Activated naive CD4-positive, alpha-beta T cell treated with anti-CD3 and anti-CD28 coated beads, Interleukin-2, amount 50 U/mL, for 24 hours (primary cell): ENCODE measurements around the gene NOS1AP.
"Not testable (repeated sequence)": the region's sequence is repeated elsewhere in the genome, so short reads cannot be mapped to it uniquely, and the experiment has no call there.

Experiments
- H3K27ac Mint-ChIP-seq: one replicate; pipeline ENCODE4 v1.8.0; 2021; ENCODE audit warnings: mild to moderate bottlenecking, mixed read lengths
- H3K27me3 Mint-ChIP-seq: one replicate; pipeline ENCODE4 v1.8.0; 2021; ENCODE audit warnings: mixed read lengths
- H3K36me3 Mint-ChIP-seq: one replicate; pipeline ENCODE4 v1.8.0; 2021; ENCODE audit warnings: mixed read lengths
- H3K4me1 Mint-ChIP-seq: one replicate; pipeline ENCODE4 v1.8.0; 2021; ENCODE audit warnings: mixed read lengths
- H3K4me3 Mint-ChIP-seq: one replicate; pipeline ENCODE4 v1.8.0; 2021; ENCODE audit warnings: mild to moderate bottlenecking, mixed read lengths
- H3K9me3 Mint-ChIP-seq: one replicate; pipeline ENCODE4 v1.8.0; 2021; ENCODE audit warnings: mixed read lengths

The NOS1AP gene

DNA sequence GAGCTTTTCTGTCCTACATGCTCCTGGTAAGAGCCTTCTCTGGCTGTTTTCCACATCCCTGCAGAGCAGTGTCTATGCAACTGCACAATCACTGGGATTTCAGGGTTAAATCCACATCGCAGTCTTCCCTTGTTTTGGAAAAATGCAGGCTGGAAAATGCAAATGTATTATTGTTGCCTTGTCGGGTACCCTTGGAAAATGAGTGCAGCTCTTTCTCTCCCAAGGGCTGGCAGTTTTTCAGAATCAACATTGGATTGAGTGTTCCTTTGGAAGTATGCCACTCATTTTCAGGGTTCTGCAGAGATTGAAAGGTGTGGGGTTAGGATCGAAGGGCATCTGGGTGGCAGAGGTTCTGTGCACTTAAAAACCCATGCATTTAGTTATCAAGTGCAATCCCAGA is 3.2 kb downstream of the NOS1AP start:
- H3K36me3 Mint-ChIP-seq: no peaks in the 10 kb centered on the region
- no peak overlapping the region for H3K27ac Mint-ChIP-seq
- no peaks in the 10 kb centered on the region for H3K9me3 Mint-ChIP-seq
- peaks cover 38% of the 10 kb centered on the region for H3K27me3 Mint-ChIP-seq
- H3K4me1 Mint-ChIP-seq: peaks cover 6% of the 10 kb centered on the region
- H3K4me3 Mint-ChIP-seq: no peak overlapping the region

GRCh38 chr1:162074276-162075005 is 5.0 kb downstream of the NOS1AP start:
- Mint-ChIP-seq H3K36me3 (no peaks in the 10 kb centered on the region), H3K27me3 (peaks cover 46% of the 10 kb centered on the region), H3K4me1 (no peaks in the 10 kb centered on the region), H3K4me3 (no peak overlapping the region), H3K27ac (no peak overlapping the region), H3K9me3 (no peaks in the 10 kb centered on the region)

DNA sequence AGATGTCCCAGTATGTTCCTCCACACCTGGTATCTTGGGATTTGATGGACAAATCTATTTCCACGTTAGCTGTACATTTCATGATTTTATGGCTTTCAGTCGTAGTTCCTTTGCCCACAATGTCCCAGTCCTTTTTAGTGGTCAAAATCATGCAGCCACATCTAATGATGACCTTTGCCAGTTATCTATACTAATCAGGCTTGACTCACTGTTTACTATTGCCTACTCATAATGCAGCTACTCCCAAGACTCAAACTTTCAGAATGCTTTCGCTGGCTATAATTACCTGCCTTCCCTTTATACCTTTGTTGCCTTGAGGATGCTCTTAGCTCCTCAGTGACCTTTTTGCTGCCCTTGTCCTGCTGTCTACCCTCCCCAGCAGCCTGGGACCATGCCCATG is 6.4 kb downstream of the NOS1AP start:
- Mint-ChIP-seq H3K9me3 (no peaks in the 10 kb centered on the region), H3K27me3 (peaks cover 46% of the 10 kb centered on the region), H3K4me3 (no peak overlapping the region), H3K4me1 (no peaks in the 10 kb centered on the region), H3K27ac (no peak overlapping the region), H3K36me3 (no peaks in the 10 kb centered on the region)

- no peak overlapping the region for H3K27ac Mint-ChIP-seq
- no peaks in the 10 kb centered on the region for H3K4me1 Mint-ChIP-seq
- peaks cover 37% of the 10 kb centered on the region for H3K27me3 Mint-ChIP-seq
- no peaks in the 10 kb centered on the region for H3K36me3 Mint-ChIP-seq
- no peaks in the 10 kb centered on the region for H3K9me3 Mint-ChIP-seq
- no peak overlapping the region for H3K4me3 Mint-ChIP-seq
Observed at GRCh38 chr1:162077648-162078299, 8.3 kb downstream of the NOS1AP start.

- H3K4me3 Mint-ChIP-seq: no peak overlapping the region
- no peak overlapping the region for H3K27ac Mint-ChIP-seq
- H3K36me3 Mint-ChIP-seq: peaks cover 2% of the 10 kb centered on the region
- H3K27me3 Mint-ChIP-seq: peaks cover 35% of the 10 kb centered on the region
- H3K4me1 Mint-ChIP-seq: no peaks in the 10 kb centered on the region
- no peaks in the 10 kb centered on the region for H3K9me3 Mint-ChIP-seq
Observed at GRCh38 chr1:162079030-162079429, 9.5 kb downstream of the NOS1AP start.

GRCh38 chr1:162080472-162081015 is 11.1 kb downstream of the NOS1AP start:
- H3K4me3 Mint-ChIP-seq: no peak overlapping the region
- H3K36me3 Mint-ChIP-seq: peaks cover 4% of the 10 kb centered on the region
- no peak overlapping the region for H3K27ac Mint-ChIP-seq
- H3K27me3 Mint-ChIP-seq: peaks cover 29% of the 10 kb centered on the region
- H3K9me3 Mint-ChIP-seq: no peaks in the 10 kb centered on the region
- H3K4me1 Mint-ChIP-seq: no peaks in the 10 kb centered on the region

- no peaks in the 10 kb centered on the region for H3K9me3 Mint-ChIP-seq
- H3K27me3 Mint-ChIP-seq: peaks cover 27% of the 10 kb centered on the region
- H3K36me3 Mint-ChIP-seq: peaks cover 4% of the 10 kb centered on the region
- no peaks in the 10 kb centered on the region for H3K4me1 Mint-ChIP-seq
- no peak overlapping the region for H3K27ac Mint-ChIP-seq
- no peak overlapping the region for H3K4me3 Mint-ChIP-seq
Observed at GRCh38 chr1:162081316-162081715, 11.8 kb downstream of the NOS1AP start.

DNA sequence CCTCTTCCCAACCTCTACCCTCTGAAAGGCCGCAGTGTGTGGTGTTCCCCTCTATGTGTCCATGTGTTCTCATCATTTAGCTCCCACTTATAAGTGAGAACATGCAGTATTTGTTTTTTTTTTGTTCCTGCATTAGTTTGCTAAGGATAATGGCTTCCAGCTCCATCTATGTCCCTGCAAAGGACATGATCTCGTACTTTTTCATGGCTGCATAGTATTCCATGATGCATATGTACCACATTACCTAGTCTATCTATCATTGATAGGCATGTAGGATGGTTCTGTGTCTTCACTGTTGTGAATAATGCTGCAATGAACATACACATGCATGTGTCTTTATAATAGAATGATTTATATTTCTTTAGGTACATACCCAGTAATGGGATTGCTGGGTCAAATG is 12.6 kb downstream of the NOS1AP start:
- not testable (repeated sequence) for H3K4me3 Mint-ChIP-seq, H3K4me1 Mint-ChIP-seq, H3K27ac Mint-ChIP-seq, H3K9me3 Mint-ChIP-seq, H3K36me3 Mint-ChIP-seq
- peaks cover 25% of the 10 kb centered on the region for H3K27me3 Mint-ChIP-seq

DNA sequence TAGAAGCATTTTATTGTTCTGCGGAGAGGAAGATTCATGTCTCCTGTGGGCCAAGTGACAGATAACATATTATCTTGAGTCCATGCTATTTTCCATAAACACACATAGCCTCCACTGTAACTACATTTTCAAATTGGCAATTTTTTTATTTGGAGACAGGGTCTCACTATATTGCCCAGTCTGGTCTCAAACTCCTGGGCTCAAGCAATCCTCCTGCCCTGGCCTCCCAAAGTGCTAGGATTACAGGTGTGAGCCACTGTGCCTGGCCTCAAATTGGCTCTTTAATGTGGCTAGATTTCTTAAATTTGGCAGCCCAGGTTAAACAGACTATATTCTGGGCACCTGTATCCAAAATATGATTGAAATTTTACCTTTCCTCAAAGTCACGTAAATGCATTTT is 13.8 kb downstream of the NOS1AP start:
- H3K4me1 Mint-ChIP-seq: no peaks in the 10 kb centered on the region
- H3K27me3 Mint-ChIP-seq: peaks cover 16% of the 10 kb centered on the region
- no peak overlapping the region for H3K4me3 Mint-ChIP-seq
- H3K9me3 Mint-ChIP-seq: no peaks in the 10 kb centered on the region
- no peak overlapping the region for H3K27ac Mint-ChIP-seq
- H3K36me3 Mint-ChIP-seq: peaks cover 4% of the 10 kb centered on the region

DNA sequence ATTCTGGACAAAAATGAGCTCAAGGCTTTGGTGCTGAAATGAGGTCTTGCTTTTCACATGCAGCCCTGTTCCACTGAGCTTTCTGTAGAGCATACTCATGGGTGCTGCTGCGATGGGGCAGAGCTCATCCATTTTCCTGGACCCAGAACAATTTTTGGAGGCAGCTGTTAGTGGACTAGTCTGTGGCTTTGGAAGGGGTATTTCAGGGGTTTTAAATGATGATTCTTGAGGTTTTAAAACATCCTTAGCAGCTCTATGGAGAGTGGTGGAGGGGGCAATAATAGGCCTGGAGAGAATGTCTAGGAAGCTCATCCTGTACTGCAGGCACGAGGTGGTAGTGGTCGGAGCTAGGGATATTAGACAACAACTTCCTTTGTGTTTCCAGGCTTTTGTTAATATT is 16.5 kb downstream of the NOS1AP start:
- Mint-ChIP-seq H3K27ac (no peak overlapping the region), H3K4me1 (no peaks in the 10 kb centered on the region), H3K4me3 (no peak overlapping the region), H3K27me3 (peaks cover 8% of the 10 kb centered on the region), H3K9me3 (no peaks in the 10 kb centered on the region), H3K36me3 (peaks cover 4% of the 10 kb centered on the region)

DNA sequence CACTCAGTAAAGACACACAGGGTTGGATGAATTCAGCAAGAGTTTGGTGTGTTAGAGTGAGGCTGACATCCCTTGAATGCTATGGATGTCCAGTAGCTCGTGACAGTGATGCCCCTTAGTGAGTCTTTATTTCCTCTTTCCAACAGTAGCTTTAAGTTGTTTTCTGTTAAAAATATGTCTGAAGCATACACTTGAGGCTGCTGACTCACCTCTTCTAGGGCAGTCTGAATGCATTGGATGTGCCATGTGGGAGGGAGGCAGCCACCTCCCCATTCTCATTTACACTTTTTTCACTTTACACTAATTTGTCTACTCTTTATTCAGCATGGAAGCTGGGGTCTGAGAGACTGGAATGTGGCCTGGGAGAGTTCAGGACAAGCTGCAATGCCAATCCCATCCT is 17.6 kb downstream of the NOS1AP start:
- peaks cover 8% of the 10 kb centered on the region for H3K27me3 Mint-ChIP-seq
- peaks cover 4% of the 10 kb centered on the region for H3K36me3 Mint-ChIP-seq
- H3K9me3 Mint-ChIP-seq: no peaks in the 10 kb centered on the region
- no peaks in the 10 kb centered on the region for H3K4me1 Mint-ChIP-seq
- no peak overlapping the region for H3K4me3 Mint-ChIP-seq
- no peak overlapping the region for H3K27ac Mint-ChIP-seq

GRCh38 chr1:162087574-162087973 is 18.1 kb downstream of the NOS1AP start:
- H3K27me3 Mint-ChIP-seq: peaks cover 7% of the 10 kb centered on the region
- H3K36me3 Mint-ChIP-seq: peaks cover 4% of the 10 kb centered on the region
- no peak overlapping the region for H3K4me3 Mint-ChIP-seq
- H3K27ac Mint-ChIP-seq: no peak overlapping the region
- H3K4me1 Mint-ChIP-seq: no peaks in the 10 kb centered on the region
- no peaks in the 10 kb centered on the region for H3K9me3 Mint-ChIP-seq

DNA sequence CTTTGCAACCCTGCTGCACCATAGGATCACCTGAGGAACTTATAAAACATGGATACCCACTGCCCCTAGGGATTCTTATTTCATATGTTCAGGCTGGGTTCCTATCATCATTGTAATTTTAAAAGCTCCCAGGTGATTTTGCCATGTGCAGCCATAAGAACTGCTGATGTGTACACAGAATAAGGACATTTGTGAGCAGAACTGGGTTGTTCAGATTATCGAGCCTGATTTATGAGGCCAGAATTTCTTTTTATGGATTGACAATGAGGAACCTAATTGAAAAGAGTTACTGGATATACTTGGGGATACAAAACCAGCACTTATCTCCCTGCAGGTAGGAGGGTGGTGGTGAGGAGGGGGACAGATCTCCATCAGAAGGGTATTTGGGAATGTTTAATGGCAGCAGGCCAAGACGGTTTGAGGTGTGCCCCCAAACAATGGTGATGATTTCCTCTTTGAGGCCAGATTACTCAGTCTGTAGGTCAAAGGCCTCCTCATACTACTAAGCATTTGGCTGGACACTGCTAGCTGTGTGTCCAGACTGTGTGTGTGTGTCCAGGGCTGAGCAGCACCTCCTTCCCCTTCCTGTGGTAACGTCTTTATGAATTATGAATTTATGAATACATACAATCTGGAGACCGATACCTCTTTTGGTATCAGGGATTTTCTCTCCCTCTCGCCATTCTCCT is 18.9 kb downstream of the NOS1AP start:
- Mint-ChIP-seq H3K27ac (no peak overlapping the region), H3K36me3 (peaks cover 4% of the 10 kb centered on the region), H3K27me3 (peaks cover 7% of the 10 kb centered on the region), H3K4me1 (no peaks in the 10 kb centered on the region), H3K9me3 (no peaks in the 10 kb centered on the region), H3K4me3 (no peak overlapping the region)

- Mint-ChIP-seq H3K4me1 (no peaks in the 10 kb centered on the region), H3K27ac (no peak overlapping the region), H3K27me3 (peaks cover 3% of the 10 kb centered on the region), H3K36me3 (no peaks in the 10 kb centered on the region), H3K4me3 (no peak overlapping the region), H3K9me3 (no peaks in the 10 kb centered on the region)
Observed at GRCh38 chr1:162089748-162090147, 20.3 kb downstream of the NOS1AP start.

- Mint-ChIP-seq H3K27me3 (peaks cover 3% of the 10 kb centered on the region), H3K27ac (no peak overlapping the region), H3K36me3 (no peaks in the 10 kb centered on the region), H3K4me3 (no peak overlapping the region), H3K4me1 (no peaks in the 10 kb centered on the region), H3K9me3 (no peaks in the 10 kb centered on the region)
Observed at GRCh38 chr1:162090378-162090777, 20.9 kb downstream of the NOS1AP start.
